ENCODE results near the gene ETV6.

DNA sequence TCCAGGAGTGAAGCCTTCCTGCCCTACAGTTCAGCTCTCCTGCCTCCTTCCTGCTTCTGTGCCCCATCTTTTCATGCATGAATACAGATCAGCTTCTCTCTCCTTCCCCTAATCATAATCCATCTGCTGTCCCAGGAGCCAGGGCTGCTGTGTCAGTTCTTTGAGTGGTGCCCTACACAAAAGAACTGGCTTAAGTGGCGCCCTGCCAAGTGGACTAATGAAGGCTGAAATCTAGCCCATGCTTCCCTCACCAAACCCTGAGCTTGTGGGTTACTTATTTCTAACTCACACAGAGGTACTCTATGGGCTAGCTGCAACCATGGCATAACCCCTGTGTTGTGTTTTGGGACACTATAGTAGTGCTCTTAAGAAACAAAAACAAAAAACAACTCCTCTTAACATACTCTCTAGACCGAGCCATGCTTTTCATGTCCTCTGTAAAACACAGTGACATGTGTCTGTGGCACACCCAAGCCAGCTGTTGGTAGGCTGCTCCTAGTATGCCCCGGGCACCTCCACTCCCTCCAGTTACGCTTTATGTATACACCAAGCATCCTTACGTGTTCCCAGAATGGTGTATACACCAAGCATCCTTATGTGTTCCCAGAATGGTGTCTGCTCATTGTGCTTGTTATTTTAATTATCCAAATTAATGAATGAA lies 19.3 kb upstream of the ETV6 start:
- TF ChIP-seq, protein P1, sequence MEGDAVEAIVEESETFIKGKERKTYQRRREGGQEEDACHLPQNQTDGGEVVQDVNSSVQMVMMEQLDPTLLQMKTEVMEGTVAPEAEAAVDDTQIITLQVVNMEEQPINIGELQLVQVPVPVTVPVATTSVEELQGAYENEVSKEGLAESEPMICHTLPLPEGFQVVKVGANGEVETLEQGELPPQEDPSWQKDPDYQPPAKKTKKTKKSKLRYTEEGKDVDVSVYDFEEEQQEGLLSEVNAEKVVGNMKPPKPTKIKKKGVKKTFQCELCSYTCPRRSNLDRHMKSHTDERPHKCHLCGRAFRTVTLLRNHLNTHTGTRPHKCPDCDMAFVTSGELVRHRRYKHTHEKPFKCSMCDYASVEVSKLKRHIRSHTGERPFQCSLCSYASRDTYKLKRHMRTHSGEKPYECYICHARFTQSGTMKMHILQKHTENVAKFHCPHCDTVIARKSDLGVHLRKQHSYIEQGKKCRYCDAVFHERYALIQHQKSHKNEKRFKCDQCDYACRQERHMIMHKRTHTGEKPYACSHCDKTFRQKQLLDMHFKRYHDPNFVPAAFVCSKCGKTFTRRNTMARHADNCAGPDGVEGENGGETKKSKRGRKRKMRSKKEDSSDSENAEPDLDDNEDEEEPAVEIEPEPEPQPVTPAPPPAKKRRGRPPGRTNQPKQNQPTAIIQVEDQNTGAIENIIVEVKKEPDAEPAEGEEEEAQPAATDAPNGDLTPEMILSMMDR (conservative IDR thresholded peaks at IDR 0.05; ENCODE audit: low read length): no peak
- TF ChIP-seq EZH2phosphoT487 (IDR thresholded peaks at IDR 0.05; ENCODE audit: borderline replicate concordance): no peak
